Body of pancreas (tissue), 4 donors: Measurements from ENCODE around the gene FAM3A. TPM values are rescaled to one million over a fixed set of nuclear protein-coding genes. Genes with fewer than 3 reads are reported as not detected.
A peak's percentile ranks its signal among the peaks of the same experiment; 100 is the strongest.

Experiments used
- ATAC-seq: fragments of 150-250 bp; one replicate; pipeline ENCODE4 v1.9.1; 2016
- DNase-seq, 4 donors: peaks; one replicate each; pipeline ENCODE4 v3.0.0-alpha.2; 2019
- H3K27ac ChIP-seq, 4 donors: fragments of 200-600 bp; sonication (generic); 1 replicate in 3 of 4; 2 replicates in 1 of 4; pipeline versions ENCODE4 v1.5.1 to v1.6.1; 2016 to 2019; ENCODE audit warnings: mild to moderate bottlenecking in 1 of 4, mixed read lengths in 1 of 4, moderate library complexity in 1 of 4
- H3K27me3 ChIP-seq, 2 donors: fragments of 200-600 bp; sonication (generic); one replicate each; pipeline ENCODE4 v1.6.0; 2016; ENCODE audit warnings: mild to moderate bottlenecking in 1 of 2
- H3K36me3 ChIP-seq, 2 donors: fragments of 200-600 bp; sonication (generic); replicated peaks in 1 of 2; 2 replicates each; pipeline ENCODE4 v1.5.1; 2016; ENCODE audit warnings: low read depth in 2 of 2; ENCODE audit not compliant: insufficient read depth in 1 of 2
- H3K4me1 ChIP-seq: fragments of 200-600 bp; sonication (generic); one replicate; pipeline ENCODE4 v1.6.0; 2016
- H3K4me3 ChIP-seq, 2 donors: fragments of 200-600 bp; sonication (generic); 1 replicate in 1 of 2; 2 replicates in 1 of 2; pipeline ENCODE4 v1.5.1; 2016 to 2019
- H3K9me3 ChIP-seq, 3 donors: fragments of 200-600 bp; sonication (generic); 1 replicate in 2 of 3; 2 replicates in 1 of 3; pipeline ENCODE4 v1.5.1; 2016
- CTCF ChIP-seq, 7 experiments: fragments of 450-650 bp in 4 of 7; fragments of 200-600 bp in 3 of 7; sonication (generic) in 3 of 7; IDR thresholded peaks; one replicate each; pipeline ENCODE4 v1.5.1; 2016 to 2019; ENCODE audit warnings: antibody characterized with exemption in 7 of 7
- POLR2A ChIP-seq, 3 donors: fragments of 450-650 bp; IDR thresholded peaks; one replicate each; pipeline ENCODE4 v1.6.1; 2016; ENCODE audit warnings: antibody characterized with exemption in 3 of 3, mild to moderate bottlenecking in 2 of 3
- WGBS, 2 donors: methylation state at CpG; one replicate each; pipeline ENCODE4 v1.1.5; 2017; 5-methylcytosine and 5-hydroxymethylcytosine counted together
- intact Hi-C: fragments of 100-400 bp; cut with DNase I; formaldehyde crosslinking; loops from one replicate; pipeline ENCODE4 v1.15.1; 2023
- total RNA-seq, 2 donors: library from RNA; depleted of rRNA; stranded (reverse); fragments of >200 nt; gene quantifications; one replicate each; pipeline ENCODE4 v1.1.0, GENCODE V29; 2016

Gene FAM3A
- total RNA-seq, 2 donors from 2014 or later, result 32.3 to 48.3 TPM

- no peaks in the 10 kb centered on the region for H3K27me3 ChIP-seq
- H3K36me3 ChIP-seq, result no peaks in the 10 kb centered on the region
- H3K9me3 ChIP-seq, result no peaks in the 10 kb centered on the region
- H3K4me3 ChIP-seq, result peak within 1 kb of the TSS; percentile 2 to 17
- H3K4me1 ChIP-seq, result peaks cover 34% of the 10 kb centered on the region
- DNase-seq, result peak; percentile 92 to 96 (median 94)
- TF ChIP-seq CTCF (IDR thresholded peaks at IDR 0.05) (peak in 1 of 7 experiments; percentile 5), POLR2A (IDR thresholded peaks at IDR 0.05) (peak; percentile 91 to 93 (median 91))
- 0% methylated on average over 3 of the region's 71 CpGs; no CpG with 5 or more reads in 1 of the 2 donors for WGBS, 2 donors
- intact Hi-C loops, result no loop called here
- peak within 1 kb of the TSS; percentile 82 to 97 (median 93) for H3K27ac ChIP-seq
- ATAC-seq, result peak; percentile 86
Observed at GRCh38 chrX:154490414-154491083, 25.5 kb downstream of the FAM3A start, which contains the start of gene SLC10A3. Gene SLC10A3, minus strand, starts transcription at chrX:154490629. Its CDS starts 1,689 bp downstream, at chrX:154488940.

DNA sequence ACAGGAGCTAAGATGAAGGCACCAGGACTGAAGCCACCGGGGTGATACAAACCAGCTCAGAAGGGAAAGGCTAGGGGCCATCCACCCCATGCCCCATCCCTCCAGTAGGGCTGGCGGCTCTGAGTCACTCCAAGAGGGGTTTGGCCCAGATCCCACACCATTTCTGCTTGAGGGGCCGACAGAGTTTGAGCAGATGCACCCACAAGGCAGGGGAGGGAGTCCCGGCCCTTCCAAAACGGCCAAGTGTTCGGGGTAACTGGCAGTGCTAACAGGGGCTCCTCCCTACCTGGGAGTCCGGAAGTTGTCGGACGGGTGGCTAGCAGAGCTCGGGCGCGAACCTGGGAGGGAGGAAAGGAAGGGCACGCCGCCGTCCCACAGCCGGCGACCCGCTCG is 26.0 kb downstream of the FAM3A start:
- DNase-seq (peak; percentile 25 to 36 (median 33)), ATAC-seq (peak; percentile 4)
- no peak for TF ChIP-seq POLR2A (IDR thresholded peaks at IDR 0.05)
- TF ChIP-seq CTCF (IDR thresholded peaks at IDR 0.05), result no peak
- H3K4me1 ChIP-seq, result peaks cover 39% of the 10 kb centered on the region
- H3K9me3 ChIP-seq, result no peaks in the 10 kb centered on the region
- H3K4me3 ChIP-seq, result peak overlapping the region; percentile 2 to 17
- intact Hi-C loops, result no loop called here
- peak overlapping the region; percentile 82 to 97 (median 93) for H3K27ac ChIP-seq
- no peaks in the 10 kb centered on the region for H3K36me3 ChIP-seq
- 0% methylated on average over 1 to 13 of the region's 19 CpGs for WGBS, 2 donors
- no peaks in the 10 kb centered on the region for H3K27me3 ChIP-seq

DNA sequence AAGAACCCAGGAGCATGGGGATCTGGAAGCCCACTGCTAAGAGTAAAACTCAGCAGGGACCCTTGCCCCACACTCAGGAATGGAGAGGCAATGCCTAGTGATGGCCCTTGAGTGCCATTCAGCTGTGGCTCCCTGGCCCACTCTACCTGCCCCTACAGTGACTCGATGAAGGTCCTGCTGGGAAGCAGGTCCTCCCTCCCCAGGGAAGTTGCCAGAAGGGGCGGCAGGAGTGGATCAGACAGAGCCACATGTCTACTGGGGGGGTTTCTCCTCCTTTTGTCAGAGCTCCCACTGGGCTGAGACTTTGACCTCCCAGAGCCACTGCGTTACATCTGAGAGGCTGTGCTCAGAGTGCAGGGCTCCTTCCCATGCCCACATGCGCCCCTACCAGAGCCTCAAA is 26.9 kb downstream of the FAM3A start:
- Histone ChIP-seq H3K9me3 (no peaks in the 10 kb centered on the region), H3K27me3 (no peaks in the 10 kb centered on the region), H3K4me1 (peaks cover 47% of the 10 kb centered on the region), H3K36me3 (no peaks in the 10 kb centered on the region), H3K27ac (peak overlapping the region in 2 of 4 donors; percentile 96 to 97), H3K4me3 (no peak overlapping the region)
- WGBS, 2 donors, result 78% methylated on average over 4 of the region's 4 CpGs; no CpG with 5 or more reads in 1 of the 2 donors
- intact Hi-C loops, result no loop called here
- ATAC-seq, result no peak
- TF ChIP-seq CTCF (IDR thresholded peaks at IDR 0.05), result no peak
- DNase-seq, result no peak

DNA sequence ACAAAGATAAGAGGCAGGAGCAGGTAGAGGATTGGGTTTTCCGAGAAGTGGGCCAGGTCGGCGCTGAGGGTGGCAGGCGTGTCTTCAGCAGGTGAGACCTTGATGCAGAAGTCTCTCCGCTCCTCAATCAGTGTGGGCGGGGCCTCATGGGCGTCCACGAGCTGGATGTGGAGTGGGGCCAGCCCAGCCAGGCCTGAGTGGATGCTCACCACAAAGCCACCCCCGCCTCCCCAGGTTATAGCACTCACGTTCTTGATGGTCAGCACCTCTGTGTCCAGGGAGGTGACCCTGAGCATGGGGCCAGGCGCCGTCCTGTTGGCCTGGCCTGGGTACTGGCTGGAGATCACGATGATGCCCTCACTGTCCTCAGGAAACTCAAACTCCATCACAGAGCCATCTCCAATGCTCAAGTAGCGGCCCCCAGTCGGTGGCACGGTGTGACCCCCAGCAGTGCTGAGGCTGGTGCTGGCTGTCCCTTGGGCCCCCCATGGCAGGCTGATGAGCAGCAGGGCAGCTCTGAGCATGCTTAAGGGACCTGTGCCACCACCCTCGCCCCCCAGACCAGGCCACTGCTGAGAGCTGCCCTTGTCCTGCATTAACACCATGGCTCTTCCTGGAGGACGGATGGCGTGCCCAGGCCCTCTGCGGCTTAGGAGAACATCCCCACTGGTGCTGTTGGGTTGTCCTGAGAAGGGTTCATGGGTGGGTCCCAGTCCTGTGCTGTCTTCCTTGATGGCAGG is 27.5 kb downstream of the FAM3A start:
- DNase-seq (no peak), ATAC-seq (no peak)
- TF ChIP-seq POLR2A (IDR thresholded peaks at IDR 0.05), result no peak
- intact Hi-C loops, result no loop called here
- 92% methylated on average over 11 of the region's 20 CpGs; no CpG with 5 or more reads in 1 of the 2 donors for WGBS, 2 donors
- Histone ChIP-seq H3K4me3 (no peak overlapping the region), H3K27ac (no peak overlapping the region), H3K9me3 (no peaks in the 10 kb centered on the region), H3K36me3 (no peaks in the 10 kb centered on the region), H3K4me1 (peaks cover 50% of the 10 kb centered on the region), H3K27me3 (no peaks in the 10 kb centered on the region)

GRCh38 chrX:154487518-154488290 is 28.3 kb downstream of the FAM3A start:
- Histone ChIP-seq H3K27ac (peak overlapping the region in 3 of 4 donors; percentile 56 to 89 (median 85)), H3K27me3 (no peaks in the 10 kb centered on the region), H3K4me1 (peaks cover 50% of the 10 kb centered on the region), H3K36me3 (no peaks in the 10 kb centered on the region), H3K4me3 (no peak overlapping the region), H3K9me3 (no peaks in the 10 kb centered on the region)
- intact Hi-C loops, result no loop called here
- TF ChIP-seq POLR2A (IDR thresholded peaks at IDR 0.05), result no peak
- no peak for TF ChIP-seq CTCF (IDR thresholded peaks at IDR 0.05)
- no peak for DNase-seq
- WGBS, 2 donors, result 85 to 86% methylated on average over 10 to 13 of the region's 28 CpGs
- no peak for ATAC-seq
